A549 (cell line): ENCODE data around the gene SELENOI. TPM values are rescaled to one million over a fixed set of nuclear protein-coding genes. Genes with fewer than 3 reads are reported as not detected.

ENCODE experiments used
- ATAC-seq, 2 experiments: fragments of 200-7000 bp in 1 of 2; fragments of >200 bp in 1 of 2; cut with Nextera tagmentation in 1 of 2; cut with Tn5 transposase in 1 of 2; 3 replicates each; pipeline versions ENCODE4 v1.8.0 to v1.9.1; 2018 to 2020; ENCODE audit warnings: mild to moderate bottlenecking in 1 of 2, moderate library complexity in 1 of 2
- CTCF ChIA-PET: fragments of 300-600 bp; sonication (Branson Sonifier 250); formaldehyde crosslinking; extraction: SDS; loops from one replicate; lab custom pipeline; 2021; ENCODE audit warnings: antibody characterized with exemption, inconsistent platforms; lab: Yijun Ruan, JAX
- POLR2A ChIA-PET: fragments of 350-600 bp; formaldehyde crosslinking; extraction: SDS; loops from one replicate; lab custom pipeline; 2021; ENCODE audit warnings: antibody characterized with exemption, inconsistent platforms; lab: Yijun Ruan, JAX
- DNase-seq, 2 experiments: peaks; one replicate each; pipeline versions ENCODE4 v3.0.0 to v3.0.0-alpha.2; 2011 to 2016; ENCODE audit warnings: low read depth in 1 of 2, low spot score in 1 of 2
- FAIRE-seq: peaks from 2 replicates; lab custom pipeline; 2011; peaks lifted over from hg19 to GRCh38; lab: Jason Lieb, UNC
- H3K27ac ChIP-seq, 2 experiments: fragments of >200 bp; sonication (Bioruptor Twin); formaldehyde crosslinking; 3 replicates each; pipeline ENCODE4 v1.5.1; 2016 to 2017
- H3K4me1 ChIP-seq: fragments of >200 bp; sonication (Bioruptor Twin); formaldehyde crosslinking; 3 replicates; pipeline ENCODE4 v1.6.1; 2016
- H3K4me2 ChIP-seq: fragments of >200 bp; sonication (Bioruptor Twin); formaldehyde crosslinking; 3 replicates; pipeline ENCODE4 v1.6.1; 2016
- H3K4me3 ChIP-seq: fragments of >200 bp; sonication (Bioruptor Twin); formaldehyde crosslinking; 3 replicates; pipeline ENCODE4 v1.5.1; 2016
- H3K9me3 ChIP-seq: fragments of >200 bp; sonication (Bioruptor Twin); formaldehyde crosslinking; 3 replicates; pipeline ENCODE4 v1.6.1; 2016
- ATOH8 ChIP-seq: fragments of 250-450 bp; sonication (Bioruptor Pico); IDR thresholded peaks from 2 replicates; pipeline ENCODE4 v1.5.0; 2020; ENCODE audit warnings: low read depth, mild to moderate bottlenecking, moderate library complexity
- CBX2 ChIP-seq: fragments of 200-600 bp; sonication (generic); IDR thresholded peaks from 2 replicates; pipeline ENCODE4 v1.6.1; 2016; ENCODE audit warnings: low read depth, mild to moderate bottlenecking, borderline replicate concordance
- CBX8 ChIP-seq: fragments of 200-600 bp; sonication (generic); IDR thresholded peaks from 2 replicates; pipeline ENCODE4 v1.6.1; 2016
- CEBPB ChIP-seq, 2 experiments: fragments of >200 bp in 1 of 2; sonication (Bioruptor Twin) in 1 of 2; formaldehyde crosslinking in 1 of 2; IDR thresholded peaks; 2 replicates each; pipeline ENCODE4 v1.6.1; 2012 to 2016
- CHD4 ChIP-seq: fragments of 200-600 bp; sonication (generic); IDR thresholded peaks from 2 replicates; pipeline ENCODE4 v1.6.1; 2016; ENCODE audit warnings: antibody characterized with exemption, mild to moderate bottlenecking, borderline replicate concordance
- EHMT2 ChIP-seq: fragments of 200-600 bp; sonication (generic); IDR thresholded peaks from 2 replicates; pipeline ENCODE4 v1.6.1; 2016; ENCODE audit warnings: antibody characterized with exemption, low read depth, mild to moderate bottlenecking, moderate library complexity
- FOXS1 ChIP-seq: fragments of 250-450 bp; sonication (Bioruptor Pico); IDR thresholded peaks from 2 replicates; pipeline ENCODE4 v1.5.0; 2020; ENCODE audit warnings: mild to moderate bottlenecking, moderate library complexity
- GATA3 ChIP-seq: IDR thresholded peaks from 2 replicates; pipeline ENCODE4 v1.6.1; 2012; ENCODE audit warnings: borderline replicate concordance
- HMGXB4 ChIP-seq: fragments of 250-450 bp; sonication (Bioruptor Pico); IDR thresholded peaks from 2 replicates; pipeline ENCODE4 v1.5.0; 2021; ENCODE audit warnings: mild to moderate bottlenecking, moderate library complexity, borderline replicate concordance
- JUN ChIP-seq, 2 experiments: fragments of >200 bp; sonication (Bioruptor Twin); formaldehyde crosslinking; IDR thresholded peaks; 2 replicates in 1 of 2; 3 replicates in 1 of 2; pipeline ENCODE4 v1.6.1; 2016 to 2017
- MAFK ChIP-seq: fragments of 450-650 bp; IDR thresholded peaks from 2 replicates; pipeline ENCODE4 v1.6.1; 2014; ENCODE audit not compliant: partially characterized antibody
- MAX ChIP-seq: IDR thresholded peaks from 2 replicates; pipeline ENCODE4 v1.6.1; 2012
- MAZ ChIP-seq: fragments of 150-350 bp; IDR thresholded peaks from 2 replicates; pipeline ENCODE4 v1.6.1; 2014; ENCODE audit warnings: antibody characterized with exemption, low read depth, low read length, borderline replicate concordance
- NFE2L2 ChIP-seq: fragments of 150-350 bp; conservative IDR thresholded peaks from 2 replicates; pipeline ENCODE4 v1.6.1; 2014; ENCODE audit warnings: low read length
- NPAS2 ChIP-seq: fragments of 250-450 bp; sonication (Bioruptor Pico); IDR thresholded peaks from 2 replicates; pipeline ENCODE4 v1.8.0; 2022; ENCODE audit warnings: mild to moderate bottlenecking, moderate library complexity, borderline replicate concordance
- RAD21 ChIP-seq, 2 experiments: fragments of >200 bp in 1 of 2; sonication (Bioruptor Twin) in 1 of 2; formaldehyde crosslinking in 1 of 2; IDR thresholded peaks in 1 of 2; conservative IDR thresholded peaks in 1 of 2; 2 replicates in 1 of 2; 3 replicates in 1 of 2; pipeline ENCODE4 v1.6.1; 2012 to 2018; ENCODE audit warnings: inconsistent platforms in 1 of 2
- RCOR1 ChIP-seq: fragments of 150-350 bp; IDR thresholded peaks from 2 replicates; pipeline ENCODE4 v1.6.1; 2014; ENCODE audit warnings: antibody characterized with exemption, low read length, low read depth
- REST ChIP-seq: fragments of 200-600 bp; sonication (generic); IDR thresholded peaks from 2 replicates; pipeline ENCODE4 v1.6.1; 2016; ENCODE audit warnings: antibody characterized with exemption, mild to moderate bottlenecking, moderate library complexity
- RNF2 ChIP-seq: fragments of 200-600 bp; sonication (generic); IDR thresholded peaks from 2 replicates; pipeline ENCODE4 v1.6.1; 2016; ENCODE audit warnings: low read depth, mild to moderate bottlenecking, antibody characterized with exemption, moderate library complexity, borderline replicate concordance
- SREBF2 ChIP-seq: fragments of 450-650 bp; IDR thresholded peaks from 2 replicates; pipeline ENCODE4 v1.6.1; 2014; ENCODE audit warnings: mild to moderate bottlenecking, moderate library complexity
- TP53 ChIP-seq: fragments of 250-450 bp; sonication (Bioruptor Pico); IDR thresholded peaks from 2 replicates; pipeline ENCODE4 v1.5.0; 2021; ENCODE audit warnings: mild to moderate bottlenecking, moderate library complexity
- USF2 ChIP-seq: fragments of 450-650 bp; IDR thresholded peaks from 2 replicates; pipeline ENCODE4 v1.6.1; 2014; ENCODE audit warnings: antibody characterized with exemption
- ZSCAN20 ChIP-seq: fragments of 250-450 bp; sonication (Bioruptor Pico); IDR thresholded peaks from 2 replicates; pipeline ENCODE4 v1.8.0; 2022; ENCODE audit warnings: mild to moderate bottlenecking, moderate library complexity
- WGBS: methylation state at CpG from one replicate; pipeline ENCODE4 v1.1.6; 2017; ENCODE audit errors: missing lambda C conversion rate; 5-methylcytosine and 5-hydroxymethylcytosine counted together
- polyA plus RNA-seq, 4 experiments: library from polyadenylated mRNA; depleted of rRNA in 3 of 4; stranded (reverse); fragments of >200 nt; fragmentation: RNase III in 1 of 4; extraction: RNeasy Plus Mini Kit Qiagen cat#74134 plus additional on column Dnase treatment in 1 of 4; gene quantifications; 2 replicates in 3 of 4; 3 replicates in 1 of 4; pipeline ENCODE4 v1.2.3, GENCODE V29; 2011 to 2017

Gene SELENOI
- polyA plus RNA-seq, 2 of the 4 experiments (the other 2 are of a cell fraction), result 18.2 to 38.7 TPM

GRCh38 chr2:26355038-26355995, 9.4 kb downstream of the SELENOI start (continued):
- TF ChIP-seq REST (no peak), FOXS1 (CRISPR knock-in tag) (no peak), NPAS2 (CRISPR knock-in tag) (no peak), MAFK (peak; percentile 73), NFE2L2 (peak; percentile 86), CEBPB (IDR thresholded peaks at IDR 0.05) (no peak), USF2 (no peak), RCOR1 (no peak), GATA3 (no peak), EHMT2 (no peak)

GRCh38 chr2:26356111-26356510, 10.2 kb downstream of the SELENOI start:
- ChIA-PET CTCF (interaction anchor here (0.7 to 1.6 kb wide), 3 partner anchors 9 to 148 kb away, joined by 3 to 5 read pairs (median 3); partner anchors contain the start of gene ADGRF3), POLR2A (no interaction called here)
- TF ChIP-seq TP53 (CRISPR knock-in tag), result no peak
- no peak for TF ChIP-seq CBX8
- TF ChIP-seq ATOH8, result no peak
- TF ChIP-seq MAZ, result no peak
- no peak for TF ChIP-seq CHD4
- TF ChIP-seq ZSCAN20, result no peak
- TF ChIP-seq RAD21 (conservative IDR thresholded peaks at IDR 0.05 in 1 of 2, IDR thresholded peaks at IDR 0.05 in 1 of 2), result no peak
- no peak for TF ChIP-seq SREBF2
- TF ChIP-seq MAX, result no peak
- TF ChIP-seq RNF2, result no peak
- no peak for TF ChIP-seq NFE2L2
- no peak for TF ChIP-seq HMGXB4 (CRISPR knock-in tag)
- TF ChIP-seq CBX2, result no peak
- no peak for TF ChIP-seq JUN (IDR thresholded peaks at IDR 0.05)
- Histone ChIP-seq H3K4me3 (no peak overlapping the region), H3K27ac (peak overlapping the region; percentile 56 to 82), H3K4me2 (peak overlapping the region; percentile 72), H3K4me1 (peaks cover 45% of the 10 kb centered on the region), H3K9me3 (no peaks in the 10 kb centered on the region)
- WGBS, result 91% methylated on average over 2 of the region's 2 CpGs
- DNase-seq (no peak), FAIRE-seq (no peak), ATAC-seq (no peak)
